ENCODE measurements around the gene TTC23L. TPM values are rescaled to one million over a fixed set of nuclear protein-coding genes. Genes with fewer than 3 reads are reported as not detected.

Gene TTC23L
- total and polyA plus RNA-seq, 2 of the 8 experiments (the other 6 are each of a cell fraction or from before 2014, with no cell fraction given): 1.1 to 2.4 TPM

DNA sequence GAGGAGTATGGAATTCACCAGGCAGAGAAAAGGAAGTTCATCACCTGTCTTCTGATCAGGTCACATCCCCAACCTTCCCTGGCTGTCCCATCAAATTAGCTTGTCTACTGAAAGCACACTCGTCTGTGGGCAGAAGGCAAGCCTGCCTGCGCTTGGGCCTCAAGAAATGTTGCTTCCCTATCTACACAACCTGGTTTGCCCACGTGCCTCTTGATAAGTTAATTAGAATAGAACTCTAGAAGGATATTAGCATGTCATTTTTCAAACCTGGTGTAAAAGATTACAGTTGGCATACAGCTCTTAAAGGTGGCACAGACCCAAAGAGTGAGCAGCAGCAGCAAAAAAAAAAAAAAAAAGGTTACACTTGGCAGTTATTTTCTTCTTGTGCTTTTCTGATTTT, 5.1 kb downstream of the TTC23L start (continued):
- no peak for TF ChIP-seq RBBP5 (IDR thresholded peaks at IDR 0.05; ENCODE audit: borderline replicate concordance, low read depth, low read length)
- TF ChIP-seq GTF2F1 (IDR thresholded peaks at IDR 0.05; ENCODE audit: borderline replicate concordance, low read depth, low read length): no peak

Data from H1 (cell line).